Stimulated activated CD8-positive, alpha-beta memory T cell treated with anti-CD3 and anti-CD28 coated beads, Interleukin-4, amount 100 ng/mL, for 24 hours (primary cell): ENCODE results near the gene ETS2.
"Not testable (repeated sequence)": the region's sequence is repeated elsewhere in the genome, so short reads cannot be mapped to it uniquely, and the experiment has no call there.

Experiments used
- DNase-seq: peaks from one replicate; pipeline ENCODE4 v3.0.0-alpha.2; 2020; ENCODE audit warnings: low read depth

The ETS2 gene

DNA sequence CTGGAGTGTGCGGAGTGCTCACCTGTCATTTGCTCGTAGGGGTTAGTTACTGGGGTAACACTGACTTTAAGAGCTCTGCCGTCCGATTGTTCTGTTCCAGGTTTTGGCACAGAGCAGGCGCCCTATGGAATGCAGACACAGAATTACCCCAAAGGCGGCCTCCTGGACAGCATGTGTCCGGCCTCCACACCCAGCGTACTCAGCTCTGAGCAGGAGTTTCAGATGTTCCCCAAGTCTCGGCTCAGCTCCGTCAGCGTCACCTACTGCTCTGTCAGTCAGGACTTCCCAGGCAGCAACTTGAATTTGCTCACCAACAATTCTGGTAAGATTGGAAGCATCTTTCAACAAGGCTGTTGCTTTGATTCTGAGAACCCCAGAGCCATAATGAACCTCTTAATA lies 12.6 kb downstream of the ETS2 start:
- no peak for DNase-seq

DNA sequence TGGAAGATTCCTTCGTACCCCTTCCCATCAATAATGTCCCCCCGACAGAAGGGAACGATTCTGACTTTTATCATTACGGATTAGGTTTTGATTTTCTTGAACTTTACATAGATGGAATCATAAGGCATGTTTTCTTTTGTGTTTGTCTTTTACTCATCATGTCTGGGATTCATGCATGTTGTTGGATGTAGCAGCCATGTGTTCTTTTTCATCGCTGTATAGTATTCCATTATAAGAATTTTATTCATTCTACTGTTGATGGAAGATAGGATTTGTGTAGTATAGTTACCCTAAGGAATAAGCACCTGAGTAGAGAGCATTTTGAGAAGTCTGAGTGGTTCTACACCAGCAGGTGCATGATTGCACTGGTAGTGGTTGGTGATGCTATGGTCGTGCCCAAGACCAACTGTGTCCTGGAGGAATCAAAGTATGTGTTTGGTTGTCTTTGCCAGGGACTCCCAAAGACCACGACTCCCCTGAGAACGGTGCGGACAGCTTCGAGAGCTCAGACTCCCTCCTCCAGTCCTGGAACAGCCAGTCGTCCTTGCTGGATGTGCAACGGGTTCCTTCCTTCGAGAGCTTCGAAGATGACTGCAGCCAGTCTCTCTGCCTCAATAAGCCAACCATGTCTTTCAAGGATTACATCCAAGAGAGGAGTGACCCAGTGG lies 13.5 kb downstream of the ETS2 start:
- no peak for DNase-seq

DNA sequence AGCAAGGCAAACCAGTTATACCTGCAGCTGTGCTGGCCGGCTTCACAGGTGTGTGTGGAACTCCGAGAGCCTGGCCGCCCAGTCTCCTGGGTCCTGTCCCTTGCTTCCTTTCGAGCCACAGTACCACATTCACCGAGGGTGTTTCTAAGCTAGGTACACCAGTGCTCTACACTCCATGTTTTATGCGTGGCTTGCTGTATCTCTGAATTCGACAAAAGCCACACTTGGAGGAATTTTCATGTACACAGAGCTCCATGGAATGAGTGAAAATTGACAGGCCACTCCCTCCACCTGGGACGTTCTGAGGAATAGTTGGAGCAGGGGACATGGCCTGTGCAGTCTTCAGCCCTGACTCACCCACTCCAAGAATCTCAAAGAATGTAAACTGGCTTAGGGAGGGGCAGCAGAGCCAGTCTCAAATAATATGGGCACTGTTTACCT lies 14.0 kb downstream of the ETS2 start:
- no peak for DNase-seq

DNA sequence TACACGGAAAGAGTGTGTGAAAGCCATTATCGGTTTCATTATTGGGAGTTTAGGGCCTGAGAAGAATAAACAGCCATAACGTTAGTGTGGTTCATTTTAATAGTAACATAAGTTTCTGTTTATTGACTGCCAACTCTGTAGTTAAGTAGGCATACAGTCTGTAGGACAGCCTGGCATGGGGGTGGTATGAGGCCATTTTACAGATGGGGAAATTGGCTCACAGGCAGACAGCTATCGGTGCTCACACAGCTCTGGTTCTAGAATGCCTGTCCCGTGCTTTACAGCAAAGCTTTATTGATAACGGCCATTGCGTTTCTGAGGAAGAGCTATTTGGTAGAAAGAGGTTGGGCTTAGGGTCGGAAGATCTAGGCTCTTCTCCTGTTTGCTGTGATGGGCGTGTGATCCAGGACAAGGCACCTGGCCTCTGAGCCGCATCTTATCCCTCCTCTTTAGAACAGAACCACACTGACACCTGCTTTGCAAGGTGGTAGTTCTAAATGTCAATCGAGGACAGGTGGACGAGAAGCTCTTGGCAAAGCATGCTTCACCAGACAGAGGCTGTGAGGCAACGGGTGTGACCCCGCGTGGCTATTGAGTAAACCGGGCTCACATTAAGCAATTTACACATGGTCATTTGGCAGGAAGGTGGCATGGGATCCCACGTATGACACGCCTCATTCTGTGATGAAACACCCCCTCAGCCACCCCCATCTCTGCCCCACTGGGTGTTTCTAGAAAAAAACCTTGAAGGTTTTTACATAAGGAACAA lies 14.9 kb downstream of the ETS2 start:
- no peak for DNase-seq

DNA sequence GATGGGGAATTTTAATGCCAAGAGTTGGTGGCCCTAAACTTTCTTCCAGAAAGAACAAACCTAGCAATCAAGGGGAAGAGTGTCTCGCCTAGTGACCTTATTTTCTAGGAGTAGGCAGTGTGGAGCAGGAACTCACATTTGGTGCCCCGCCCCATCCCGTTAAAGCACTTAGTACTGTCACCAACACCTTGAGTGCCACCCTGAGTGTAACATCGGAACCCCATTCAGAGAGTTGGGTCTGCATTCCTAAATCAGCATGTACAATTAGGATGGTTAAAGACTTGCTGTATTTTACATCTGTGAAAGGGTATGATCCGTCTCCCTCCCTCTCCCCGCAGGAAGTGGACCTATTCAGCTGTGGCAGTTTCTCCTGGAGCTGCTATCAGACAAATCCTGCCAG lies 15.5 kb downstream of the ETS2 start:
- DNase-seq = no peak

DNA sequence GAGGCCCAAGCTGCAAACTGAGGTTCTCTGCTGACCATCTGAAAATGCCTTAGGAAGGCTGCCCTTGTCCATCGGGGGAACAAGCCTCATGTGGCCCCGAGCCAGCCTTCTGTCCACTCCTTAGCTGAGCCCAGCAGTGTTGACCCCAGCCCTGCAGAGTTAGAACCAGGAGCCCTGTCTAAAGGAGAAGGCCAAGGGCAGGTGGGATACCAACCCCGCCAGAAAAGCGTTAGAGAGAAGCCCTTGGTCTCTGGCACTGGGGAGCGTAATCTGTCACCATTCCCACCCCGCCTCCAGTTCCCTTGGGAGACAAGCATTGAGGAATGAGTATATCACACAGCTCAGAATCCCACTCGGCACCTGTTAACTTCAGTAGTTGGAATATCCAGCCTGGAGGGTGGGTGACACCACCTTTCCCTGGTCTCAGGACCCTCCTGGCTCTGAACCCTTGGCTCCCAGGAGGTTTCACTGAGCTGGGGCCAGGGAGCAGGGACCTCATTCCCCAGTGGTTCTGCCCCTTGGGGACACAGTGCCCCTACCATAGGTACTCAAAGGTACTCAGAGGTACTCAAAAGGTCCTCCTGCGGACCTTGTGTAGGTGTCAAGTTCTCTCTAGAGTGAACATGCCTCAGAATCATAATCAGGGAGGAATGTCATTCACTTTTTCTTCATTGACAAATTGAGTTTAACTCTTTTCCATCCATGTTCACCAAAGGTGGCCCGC lies 16.4 kb downstream of the ETS2 start:
- DNase-seq = no peak

DNA sequence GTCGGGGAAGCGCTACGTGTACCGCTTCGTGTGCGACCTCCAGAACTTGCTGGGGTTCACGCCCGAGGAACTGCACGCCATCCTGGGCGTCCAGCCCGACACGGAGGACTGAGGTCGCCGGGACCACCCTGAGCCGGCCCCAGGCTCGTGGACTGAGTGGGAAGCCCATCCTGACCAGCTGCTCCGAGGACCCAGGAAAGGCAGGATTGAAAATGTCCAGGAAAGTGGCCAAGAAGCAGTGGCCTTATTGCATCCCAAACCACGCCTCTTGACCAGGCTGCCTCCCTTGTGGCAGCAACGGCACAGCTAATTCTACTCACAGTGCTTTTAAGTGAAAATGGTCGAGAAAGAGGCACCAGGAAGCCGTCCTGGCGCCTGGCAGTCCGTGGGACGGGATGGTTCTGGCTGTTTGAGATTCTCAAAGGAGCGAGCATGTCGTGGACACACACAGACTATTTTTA lies 17.1 kb downstream of the ETS2 start:
- DNase-seq = no peak

DNA sequence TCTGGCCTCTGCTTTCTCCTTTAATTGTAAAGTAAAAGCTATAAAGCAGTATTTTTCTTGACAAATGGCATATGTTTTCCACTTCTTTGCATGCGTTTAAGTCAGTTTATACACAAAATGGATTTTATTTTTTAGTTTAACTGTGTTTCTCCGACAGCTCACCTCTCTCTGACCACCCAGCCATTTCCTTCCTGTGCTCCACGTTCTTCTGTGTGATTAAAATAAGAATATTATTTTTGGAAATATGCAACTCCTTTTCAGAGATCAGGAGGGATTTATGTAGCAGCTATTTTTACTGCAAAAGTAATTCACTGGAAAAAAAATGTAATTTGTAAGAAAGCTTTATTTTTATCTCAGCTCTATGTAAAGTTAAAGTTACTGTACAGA lies 18.0 kb downstream of the ETS2 start:
- no peak for DNase-seq

DNA sequence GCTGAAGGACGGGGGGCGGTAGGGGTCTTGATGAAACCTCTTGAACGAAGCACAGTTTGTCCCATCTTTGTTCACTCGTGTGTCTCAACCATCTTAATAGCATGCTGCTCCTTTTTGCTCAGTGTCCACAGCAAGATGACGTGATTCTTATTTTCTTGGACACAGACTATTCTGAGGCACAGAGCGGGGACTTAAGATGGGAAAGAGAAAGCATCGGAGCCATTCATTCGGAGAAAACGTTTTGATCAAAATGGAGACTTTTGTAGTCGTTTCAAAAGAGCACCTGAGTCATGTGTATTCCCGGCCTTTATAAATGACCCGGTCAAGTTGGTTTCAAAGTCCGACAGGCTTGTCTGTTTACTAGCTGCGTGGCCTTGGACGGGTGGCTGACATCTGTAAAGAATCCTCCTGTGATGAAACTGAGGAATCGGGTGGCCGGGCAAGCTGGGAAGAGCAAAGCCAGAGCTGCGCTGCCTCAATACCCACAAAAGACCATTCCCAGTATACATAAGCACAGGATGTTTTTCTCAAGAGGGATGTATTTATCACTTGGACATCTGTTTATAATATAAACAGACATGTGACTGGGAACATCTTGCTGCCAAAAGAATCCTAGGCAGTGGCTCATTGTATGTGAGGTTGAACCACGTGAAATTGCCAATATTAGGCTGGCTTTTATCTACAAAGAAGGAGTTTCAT lies 18.5 kb downstream of the ETS2 start:
- no peak for DNase-seq

DNA sequence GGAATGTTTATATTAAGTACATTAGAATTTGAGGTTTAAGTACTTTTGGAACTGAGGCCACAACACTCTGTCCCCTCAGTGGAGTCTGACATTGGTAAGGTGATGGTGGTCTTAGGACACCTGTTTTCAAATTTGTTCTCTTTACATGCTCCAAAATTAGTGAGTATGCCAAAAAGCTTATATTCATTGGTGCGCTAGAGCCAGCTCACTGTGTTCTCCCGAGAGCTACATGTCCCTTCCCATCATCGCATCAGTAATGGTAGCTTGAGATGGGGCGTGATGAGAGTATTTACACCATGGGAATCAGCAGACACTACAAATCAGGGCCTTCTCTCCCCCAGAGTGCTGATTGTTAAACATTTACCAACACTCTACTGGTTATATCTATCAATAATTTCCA lies 19.5 kb downstream of the ETS2 start:
- no peak for DNase-seq

DNA sequence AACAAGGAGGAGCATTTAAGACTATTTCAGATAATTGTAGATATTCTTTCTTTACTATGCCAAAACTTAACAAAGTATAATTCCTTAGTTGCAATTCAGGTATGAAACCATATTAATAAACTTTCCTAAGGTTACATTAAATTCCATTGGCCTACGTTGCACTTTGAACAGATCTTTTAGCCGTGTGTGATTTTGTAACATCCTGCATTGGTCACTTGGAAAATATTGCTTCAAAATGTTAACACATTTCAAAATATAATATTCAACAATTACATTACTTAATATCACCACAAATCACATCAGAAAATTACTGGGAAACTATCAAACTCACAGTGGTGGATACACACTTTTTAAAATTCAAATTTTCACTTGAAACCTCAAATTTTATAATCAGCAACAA lies 20.2 kb downstream of the ETS2 start:
- no peak for DNase-seq

DNA sequence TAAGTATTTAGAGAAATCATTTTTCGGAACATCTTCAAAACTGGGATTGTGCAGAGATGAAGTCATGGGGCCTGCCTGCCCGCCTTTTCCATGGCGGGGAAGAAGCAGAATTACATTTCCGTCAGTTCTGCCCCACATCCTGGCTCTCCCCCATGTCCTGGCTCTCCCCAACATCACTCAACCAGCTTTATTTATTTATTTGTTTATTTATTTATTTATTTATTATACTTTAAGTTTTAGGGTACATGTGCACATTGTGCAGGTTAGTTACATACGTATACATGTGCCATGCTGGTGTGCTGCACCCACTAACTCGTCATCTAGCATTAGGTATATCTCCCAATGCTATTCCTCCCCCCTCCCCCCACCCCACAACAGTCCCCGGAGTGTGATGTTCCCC lies 22.4 kb downstream of the ETS2 start:
- DNase-seq = not testable (repeated sequence)

DNA sequence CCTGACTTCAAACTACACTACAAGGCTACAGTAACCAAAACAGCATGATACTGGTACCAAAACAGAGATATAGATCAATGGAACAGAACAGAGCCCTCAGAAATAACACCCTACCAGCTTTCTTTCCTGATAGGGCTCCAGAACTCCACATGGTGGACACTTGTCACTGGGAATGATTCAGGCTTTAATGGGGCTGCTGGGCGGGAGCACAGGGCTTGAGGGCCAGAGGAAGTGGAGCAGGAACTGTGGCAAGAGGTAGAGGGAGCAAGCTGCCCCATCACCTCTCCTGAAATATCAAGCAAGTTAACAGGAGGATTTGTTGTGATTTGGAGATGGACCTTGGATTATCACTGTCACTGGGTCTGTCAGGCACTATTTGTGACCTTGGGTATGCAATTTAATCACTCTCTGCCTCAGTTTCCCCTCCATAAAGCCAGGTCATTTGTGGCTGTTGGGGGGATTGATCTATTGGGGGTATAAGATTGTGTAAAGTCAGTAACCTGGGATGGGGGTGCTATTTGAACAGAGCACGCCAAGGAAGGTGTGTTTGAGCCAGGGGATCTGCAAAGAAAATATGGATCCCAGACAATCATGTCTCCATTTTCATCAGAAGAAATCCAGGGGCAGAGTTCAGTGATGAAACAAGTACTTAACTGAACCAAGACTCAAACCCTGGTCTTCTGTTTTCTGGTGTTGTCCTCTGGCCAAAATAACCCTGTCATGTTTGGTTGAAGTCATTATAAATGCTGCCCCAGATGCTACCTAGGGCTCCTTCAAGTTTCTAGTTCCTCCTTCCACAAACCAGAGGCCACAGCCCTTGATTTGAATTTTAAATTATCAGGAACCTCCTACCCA lies 25.2 kb downstream of the ETS2 start:
- no peak for DNase-seq

DNA sequence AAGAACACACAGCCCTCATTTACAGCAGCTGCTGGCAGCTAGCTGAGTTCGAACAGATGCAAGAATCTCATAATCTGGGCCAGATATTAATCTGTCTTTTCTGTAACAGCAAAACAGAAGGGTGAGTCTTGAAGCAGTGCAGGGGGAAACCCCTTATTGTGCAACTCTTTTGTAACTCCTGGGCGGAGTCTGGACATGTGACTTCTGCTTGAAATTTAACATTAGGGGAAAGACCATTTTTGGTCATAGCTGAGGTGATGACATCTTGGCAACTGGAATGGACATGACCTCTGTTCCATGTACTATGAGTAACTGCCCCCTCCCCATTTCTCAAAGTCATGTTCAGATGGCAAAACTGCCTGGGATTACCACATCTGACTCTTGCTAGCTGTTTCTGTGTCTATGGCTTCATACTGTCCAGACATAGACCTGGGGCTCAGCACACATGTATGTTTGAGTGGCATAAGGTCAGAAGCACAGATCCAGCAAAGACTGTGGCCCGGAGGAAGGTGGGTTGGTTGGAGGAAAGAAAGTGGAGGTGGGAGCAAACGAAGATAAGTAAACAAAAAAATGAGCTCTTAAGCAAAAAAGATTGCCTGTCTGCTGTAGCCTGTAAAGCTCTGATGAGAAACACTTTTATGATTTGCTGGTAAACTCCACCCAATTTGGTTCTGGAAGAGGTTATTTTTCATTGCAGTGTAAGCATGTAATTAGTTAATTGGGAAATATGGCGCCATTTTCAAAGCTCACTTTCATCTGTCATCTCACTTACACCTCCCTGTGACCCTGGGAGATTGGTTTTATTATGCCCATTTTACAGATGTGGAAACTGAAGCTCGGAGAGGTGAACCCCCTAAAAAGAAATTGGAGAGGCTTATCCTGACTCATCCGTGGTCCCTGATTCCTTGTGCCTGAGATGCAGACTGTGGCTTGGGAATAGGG lies 26.1 kb downstream of the ETS2 start:
- DNase-seq = no peak

DNA sequence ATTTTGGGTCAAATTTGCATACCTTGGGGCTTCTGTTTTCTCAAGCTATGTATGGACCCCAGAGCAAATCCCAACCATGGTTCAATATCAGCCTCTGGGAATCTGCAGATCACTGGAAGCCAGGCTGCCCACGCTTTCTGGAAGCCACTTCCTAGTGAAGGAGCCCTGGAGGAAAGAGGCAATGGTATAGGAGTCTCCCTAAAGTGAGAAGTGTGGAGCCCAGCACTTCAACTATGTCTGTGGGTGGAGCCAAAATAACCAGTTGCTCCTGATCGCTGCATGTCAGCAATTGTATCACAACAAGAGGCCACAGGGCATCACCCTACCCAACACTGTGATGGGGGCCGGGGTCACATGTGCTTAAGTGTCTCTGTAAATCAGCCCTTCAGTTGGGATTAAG lies 26.9 kb downstream of the ETS2 start:
- no peak for DNase-seq

DNA sequence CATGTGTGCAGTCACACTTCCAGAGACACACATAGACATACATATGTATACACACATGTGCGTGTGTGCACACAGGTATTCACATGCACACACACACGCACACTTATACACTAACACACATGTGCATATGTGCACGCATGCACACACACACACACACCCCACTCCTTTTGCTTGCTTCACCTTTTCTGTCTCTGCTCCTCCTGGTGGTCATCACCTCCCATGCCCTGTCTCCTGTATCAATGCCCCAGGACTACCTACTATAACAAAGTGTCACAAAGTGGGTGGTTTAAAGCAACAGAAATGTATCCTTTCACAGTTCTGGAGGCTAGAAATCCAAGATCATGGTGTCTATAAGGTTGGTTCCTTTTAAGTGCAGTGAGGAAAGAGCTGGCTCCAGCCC lies 27.4 kb downstream of the ETS2 start:
- DNase-seq = no peak

DNA sequence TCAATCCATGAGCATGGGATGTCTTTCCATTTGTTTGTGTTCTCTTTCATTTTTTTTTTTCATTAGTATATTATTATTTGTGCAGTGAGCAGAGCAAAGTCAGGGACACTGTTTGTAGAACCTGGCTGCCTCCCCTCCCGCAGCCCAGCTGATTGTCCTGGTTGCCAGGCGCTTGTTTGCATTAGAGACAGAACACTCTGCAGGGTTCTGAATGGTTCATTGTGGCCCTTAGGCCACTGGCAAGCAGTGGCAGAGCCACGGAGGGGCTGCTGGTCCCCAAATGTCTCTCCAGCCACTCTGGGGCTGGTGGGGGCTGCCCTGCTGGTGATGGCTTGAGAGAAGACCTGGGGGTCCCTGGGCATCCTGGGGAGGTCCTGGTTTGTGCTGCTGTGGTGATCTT lies 29.0 kb downstream of the ETS2 start:
- no peak for DNase-seq

DNA sequence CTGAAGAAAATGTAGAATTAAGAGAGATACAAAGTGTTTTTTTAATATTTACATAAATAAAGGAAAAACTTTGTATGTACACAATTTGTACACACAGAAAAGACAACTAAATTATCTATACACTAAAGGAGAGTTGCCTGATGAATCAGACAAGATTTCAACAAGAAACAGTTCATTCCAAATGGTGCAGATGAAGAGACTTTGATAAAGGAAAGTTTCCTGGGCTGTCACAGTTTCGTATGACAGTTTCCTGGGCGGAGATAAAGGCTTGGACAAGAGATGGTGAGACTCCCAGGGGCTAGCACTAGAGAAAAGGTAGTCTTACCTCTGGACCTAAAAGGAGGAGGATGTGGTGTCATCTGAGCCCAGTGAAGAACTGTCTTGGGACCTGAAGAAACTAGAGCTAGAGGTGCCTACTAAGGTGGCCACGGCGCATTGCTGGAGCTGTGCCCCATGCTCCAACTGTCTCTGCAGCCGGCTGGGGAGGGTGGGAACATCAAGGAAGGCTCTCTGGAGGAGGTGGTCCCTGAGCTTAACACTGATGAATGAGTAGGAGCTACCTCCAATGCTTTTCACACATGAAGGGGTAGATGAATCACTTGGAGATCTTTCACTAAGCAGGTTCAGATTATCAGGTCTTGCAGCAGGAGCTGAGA lies 32.2 kb downstream of the ETS2 start:
- DNase-seq = no peak

DNA sequence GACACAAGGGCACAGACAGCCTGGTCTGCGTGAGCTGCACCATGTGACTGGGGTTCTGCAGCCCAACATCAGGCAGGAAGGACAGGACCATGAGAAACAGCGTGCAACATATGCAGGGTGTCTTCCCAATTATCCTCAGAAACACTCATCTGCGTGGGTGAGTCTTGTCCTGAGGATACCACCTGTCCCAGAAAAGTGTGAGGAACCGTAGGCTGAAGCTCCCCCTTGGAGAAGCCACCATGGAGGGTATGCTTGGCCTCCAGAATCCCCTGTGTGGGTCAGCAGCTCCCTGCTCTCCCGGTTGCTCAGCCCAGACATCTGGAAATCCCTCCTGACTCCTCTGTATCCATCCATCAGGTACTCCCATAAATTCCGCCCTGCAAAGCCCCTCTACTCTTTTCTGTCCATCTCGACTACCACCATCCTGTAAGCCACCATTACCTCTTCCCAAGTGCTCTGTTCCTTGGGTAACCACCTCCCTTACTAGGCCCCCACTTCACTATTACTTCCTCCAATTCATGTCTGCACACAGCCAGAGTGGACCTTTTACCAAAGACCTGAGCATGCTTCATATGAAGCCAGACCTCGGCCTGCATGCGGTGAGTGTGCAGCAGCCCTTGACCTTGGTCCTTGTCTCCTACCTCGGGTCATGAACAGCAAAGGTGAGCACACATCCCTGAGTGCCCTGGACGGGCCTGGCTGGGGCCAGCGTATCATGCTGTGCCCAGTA lies 33.0 kb downstream of the ETS2 start:
- no peak for DNase-seq
